Measurements from ENCODE around the gene IL17RD. TPM values are rescaled to one million over a fixed set of nuclear protein-coding genes. Genes with fewer than 3 reads are reported as not detected.

IL17RD gene
- total RNA-seq, 2 donors from 2014 or later: 47.1 to 71.3 TPM

- Histone ChIP-seq H3K36me3 (ENCODE audit: control insufficient read depth, insufficient read depth, low read length) (no peaks in the 10 kb centered on the region), H3K27ac (ENCODE audit: low read depth, low read length) (no peak overlapping the region), H3K9me3 (ENCODE audit: control insufficient read depth, low read length) (no peaks in the 10 kb centered on the region), H3K9ac (ENCODE audit: extremely low read depth, low read length, poor library complexity, severe bottlenecking) (no peak overlapping the region), H3K4me3 (ENCODE audit: low read length) (no peak overlapping the region), H3K27me3 (ENCODE audit: control insufficient read depth, insufficient read depth, low read length, poor library complexity, severe bottlenecking) (peaks cover 8% of the 10 kb centered on the region), H3K4me1 (ENCODE audit: control insufficient read depth, insufficient read depth, low read length) (no peaks in the 10 kb centered on the region)
- no peak for DNase-seq
- H3K27ac Mint-ChIP-seq: no peak overlapping the region
- TF ChIP-seq CTCF (conservative IDR thresholded peaks at IDR 0.05): peak; percentile 77
- no peaks in the 10 kb centered on the region for H3K27me3 Mint-ChIP-seq (ENCODE audit: insufficient read depth)
- WGBS, 2 experiments (ENCODE audit: insufficient coverage in 1 of 2, insufficient read length in 1 of 2): 73 to 75% methylated on average over 3 to 5 of the region's 5 CpGs
- H3K9me3 Mint-ChIP-seq: no peaks in the 10 kb centered on the region
- H3K36me3 Mint-ChIP-seq (ENCODE audit: low read depth): no peaks in the 10 kb centered on the region
- H3K4me1 Mint-ChIP-seq: peaks cover 8% of the 10 kb centered on the region
- no peak overlapping the region for H3K4me3 Mint-ChIP-seq
These were observed 14.6 kb upstream of the IL17RD start for GRCh38 chr3:57179580-57180410.

- Mint-ChIP-seq H3K4me1 (peaks cover 6% of the 10 kb centered on the region), H3K4me3 (no peak overlapping the region), H3K9me3 (no peaks in the 10 kb centered on the region), H3K27me3 (ENCODE audit: insufficient read depth) (no peaks in the 10 kb centered on the region), H3K36me3 (ENCODE audit: low read depth) (no peaks in the 10 kb centered on the region), H3K27ac (no peak overlapping the region)
- no peak for TF ChIP-seq CTCF (conservative IDR thresholded peaks at IDR 0.05)
- Histone ChIP-seq H3K9me3 (ENCODE audit: control insufficient read depth, low read length) (no peaks in the 10 kb centered on the region), H3K4me3 (ENCODE audit: low read length) (no peak overlapping the region), H3K27ac (ENCODE audit: low read depth, low read length) (no peak overlapping the region), H3K27me3 (ENCODE audit: control insufficient read depth, insufficient read depth, low read length, poor library complexity, severe bottlenecking) (peaks cover 8% of the 10 kb centered on the region), H3K4me1 (ENCODE audit: control insufficient read depth, insufficient read depth, low read length) (no peaks in the 10 kb centered on the region), H3K36me3 (ENCODE audit: control insufficient read depth, insufficient read depth, low read length) (no peaks in the 10 kb centered on the region), H3K9ac (ENCODE audit: extremely low read depth, low read length, poor library complexity, severe bottlenecking) (no peak overlapping the region)
- 95% methylated on average over 1 of the region's 1 CpG; no CpG with 5 or more reads in 1 of the 2 experiments for WGBS, 2 experiments (ENCODE audit: insufficient coverage in 1 of 2, insufficient read length in 1 of 2)
- DNase-seq: no peak
These were observed 10.9 kb upstream of the IL17RD start for GRCh38 chr3:57176045-57176444.

GRCh38 chr3:57173687-57174086 is 8.5 kb upstream of the IL17RD start:
- H3K4me3 Mint-ChIP-seq: no peak overlapping the region
- no peaks in the 10 kb centered on the region for H3K9me3 ChIP-seq (ENCODE audit: control insufficient read depth, low read length)
- peak overlapping the region; percentile 11 for H3K27ac Mint-ChIP-seq
- no peaks in the 10 kb centered on the region for H3K36me3 Mint-ChIP-seq (ENCODE audit: low read depth)
- H3K9me3 Mint-ChIP-seq: no peaks in the 10 kb centered on the region
- H3K4me1 ChIP-seq (ENCODE audit: control insufficient read depth, insufficient read depth, low read length): peaks cover 9% of the 10 kb centered on the region
- H3K4me1 Mint-ChIP-seq: peaks cover 20% of the 10 kb centered on the region
- H3K27me3 Mint-ChIP-seq (ENCODE audit: insufficient read depth): no peaks in the 10 kb centered on the region
- H3K4me3 ChIP-seq (ENCODE audit: low read length): no peak overlapping the region
- peaks cover 5% of the 10 kb centered on the region for H3K27me3 ChIP-seq (ENCODE audit: control insufficient read depth, insufficient read depth, low read length, poor library complexity, severe bottlenecking)
- H3K27ac ChIP-seq (ENCODE audit: low read depth, low read length): no peak overlapping the region
- no peak for TF ChIP-seq CTCF (conservative IDR thresholded peaks at IDR 0.05)
- H3K9ac ChIP-seq (ENCODE audit: extremely low read depth, low read length, poor library complexity, severe bottlenecking): no peak overlapping the region
- 89% methylated on average over 2 of the region's 2 CpGs; no CpG with 5 or more reads in 1 of the 2 experiments for WGBS, 2 experiments (ENCODE audit: insufficient coverage in 1 of 2, insufficient read length in 1 of 2)
- DNase-seq: no peak
- H3K36me3 ChIP-seq (ENCODE audit: control insufficient read depth, insufficient read depth, low read length): no peaks in the 10 kb centered on the region
